Sigmoid colon (tissue), 7 donors: ENCODE measurements around the gene ATP6V1F. TPM values are rescaled to one million over a fixed set of nuclear protein-coding genes. Genes with fewer than 3 reads are reported as not detected.
A peak's percentile ranks its signal among the peaks of the same experiment; 100 is the strongest.

ENCODE experiments used
- DNase-seq: peaks from one replicate; pipeline ENCODE4 v3.0.0-alpha.2; 2019
- H3K27ac ChIP-seq, 4 donors: fragments of 200-600 bp; sonication (generic); one replicate each; pipeline ENCODE4 v1.5.1; 2016 to 2019; ENCODE audit warnings: mild to moderate bottlenecking in 1 of 4
- H3K27me3 ChIP-seq, 3 donors: fragments of 200-600 bp; sonication (generic); one replicate each; pipeline ENCODE4 v1.5.1; 2019; ENCODE audit warnings: mild to moderate bottlenecking in 1 of 3
- H3K36me3 ChIP-seq, 4 donors: fragments of 200-600 bp; sonication (generic); one replicate each; pipeline ENCODE4 v1.5.1; 2016 to 2019
- H3K4me1 ChIP-seq, 4 donors: fragments of 200-600 bp; sonication (generic); one replicate each; pipeline ENCODE4 v1.5.1; 2017 to 2019
- H3K4me3 ChIP-seq, 4 donors: fragments of 200-600 bp; sonication (generic); one replicate each; pipeline ENCODE4 v1.5.1; 2017 to 2019; ENCODE audit warnings: mild to moderate bottlenecking in 2 of 4, moderate library complexity in 1 of 4
- H3K9me3 ChIP-seq, 4 donors: fragments of 200-600 bp in 3 of 4; sonication (generic) in 3 of 4; one replicate each; pipeline versions ENCODE4 v1.5.1 to v1.6.1; 2013 to 2019
- CTCF ChIP-seq, 4 experiments: fragments of 450-650 bp in 3 of 4; fragments of 200-600 bp in 1 of 4; IDR thresholded peaks; one replicate each; pipeline ENCODE4 v1.5.1; 2016 to 2019; ENCODE audit warnings: antibody characterized with exemption in 4 of 4, mild to moderate bottlenecking in 3 of 4, moderate library complexity in 2 of 4
- EP300 ChIP-seq, 4 donors: sonication (generic); formaldehyde crosslinking; IDR thresholded peaks; one replicate each; pipeline ENCODE4 v1.6.1; 2017; ENCODE audit warnings: antibody characterized with exemption in 4 of 4
- POLR2A ChIP-seq, 2 donors: fragments of 450-650 bp; IDR thresholded peaks; one replicate each; pipeline ENCODE4 v1.6.1; 2016; ENCODE audit warnings: antibody characterized with exemption in 2 of 2, mild to moderate bottlenecking in 2 of 2, moderate library complexity in 2 of 2
- POLR2AphosphoS5 ChIP-seq, 4 donors: sonication (generic); formaldehyde crosslinking; IDR thresholded peaks; one replicate each; pipeline ENCODE4 v1.6.1; 2017; ENCODE audit warnings: antibody characterized with exemption in 4 of 4
- WGBS, 2 donors: extraction: QIAGEN DNeasy Blood & Tissue Kit; methylation state at CpG; one replicate each; pipeline ENCODE4 v1.1.7; 2013; 5-methylcytosine and 5-hydroxymethylcytosine counted together
- intact Hi-C: fragments of 100-400 bp; cut with DNase I; formaldehyde crosslinking; loops from one replicate; pipeline ENCODE4 v1.15.1; 2023
- polyA plus RNA-seq, 3 donors: library from polyadenylated mRNA; stranded (reverse); fragments of 200-250 nt; gene quantifications; one replicate each; pipeline ENCODE4 v1.2.3, GENCODE V29; 2013
- total RNA-seq, 4 donors: library from RNA; depleted of rRNA; stranded (reverse); fragments of >200 nt; gene quantifications; one replicate each; pipeline ENCODE4 v1.1.0, GENCODE V29; 2016
- donor health status: healthy with polysubstance abuse.
- donor health status: Bipolar disorder and iron deficiency.
- donor health status: healthy.

The ATP6V1F gene
- total and polyA plus RNA-seq, 7 donors: 96.7 to 214 (median 138) TPM

- TF ChIP-seq POLR2AphosphoS5 (IDR thresholded peaks at IDR 0.05): peak; percentile 26 to 66 (median 58)
- TF ChIP-seq EP300 (IDR thresholded peaks at IDR 0.05): no peak
- TF ChIP-seq POLR2A (IDR thresholded peaks at IDR 0.05): no peak
- no peak for TF ChIP-seq CTCF (IDR thresholded peaks at IDR 0.05)
- DNase-seq: peak; percentile 84
- 15 to 27% methylated on average over 22 of the region's 22 CpGs for WGBS, 2 donors
- intact Hi-C loops: loop anchor here (2.0 to 5.0 kb wide), 3 partner anchors 41 to 95 kb away; partner anchors contain the start of genes CALU and CCDC136
- Histone ChIP-seq H3K4me1 (peaks cover 2 to 93% (median 80%) of the 10 kb centered on the region in 4 donors), H3K9me3 (no peaks in the 10 kb centered on the region), H3K36me3 (peaks cover 8 to 23% (median 16%) of the 10 kb centered on the region in 4 donors), H3K27ac (peak overlapping the region; percentile 95 to 99 (median 98)), H3K27me3 (no peaks in the 10 kb centered on the region), H3K4me3 (peak overlapping the region; percentile 66 to 90 (median 83))
Observed at GRCh38 chr7:128831994-128832879, 30.4 kb upstream of the ATP6V1F start.

GRCh38 chr7:128832880-128833147 lies 29.8 kb upstream of the ATP6V1F start:
- no peaks in the 10 kb centered on the region for H3K9me3 ChIP-seq
- intact Hi-C loops: loop anchor here (5.0 kb wide), 1 partner anchor 96 kb away; the partner anchor contains the start of gene CALU
- DNase-seq: no peak
- TF ChIP-seq EP300 (IDR thresholded peaks at IDR 0.05): no peak
- no peak for TF ChIP-seq CTCF (IDR thresholded peaks at IDR 0.05)
- TF ChIP-seq POLR2A (IDR thresholded peaks at IDR 0.05): no peak
- no peak for TF ChIP-seq POLR2AphosphoS5 (IDR thresholded peaks at IDR 0.05)
- H3K36me3 ChIP-seq: peaks cover 14 to 29% (median 22%) of the 10 kb centered on the region in 4 donors
- WGBS, 2 donors: 25 to 38% methylated on average over 2 of the region's 2 CpGs
- H3K4me1 ChIP-seq: peaks cover 2 to 93% (median 78%) of the 10 kb centered on the region in 4 donors
- H3K27ac ChIP-seq: peak overlapping the region; percentile 95 to 99 (median 98)
- no peaks in the 10 kb centered on the region for H3K27me3 ChIP-seq
- peak overlapping the region; percentile 66 to 90 (median 83) for H3K4me3 ChIP-seq

- DNase-seq: peak; percentile 94
- Histone ChIP-seq H3K36me3 (peaks cover 19 to 34% (median 27%) of the 10 kb centered on the region in 4 donors), H3K27ac (peak overlapping the region; percentile 95 to 99 (median 98)), H3K4me1 (peaks cover 2 to 88% (median 77%) of the 10 kb centered on the region in 4 donors), H3K4me3 (peak overlapping the region; percentile 66 to 90 (median 83)), H3K27me3 (no peaks in the 10 kb centered on the region), H3K9me3 (no peaks in the 10 kb centered on the region)
- intact Hi-C loops: loop anchor here (5.0 kb wide), 1 partner anchor 96 kb away; the partner anchor contains the start of gene CALU
- WGBS, 2 donors: 30 to 34% methylated on average over 13 of the region's 13 CpGs
- peak; percentile 73 to 80 (median 78) for TF ChIP-seq POLR2AphosphoS5 (IDR thresholded peaks at IDR 0.05)
- TF ChIP-seq CTCF (IDR thresholded peaks at IDR 0.05): no peak
- TF ChIP-seq EP300 (IDR thresholded peaks at IDR 0.05): peak in 1 of 4 donors; percentile 43
- TF ChIP-seq POLR2A (IDR thresholded peaks at IDR 0.05): peak; percentile 36 to 61
Observed at GRCh38 chr7:128833148-128833945, 29.3 kb upstream of the ATP6V1F start.

GRCh38 chr7:128833946-128834325 lies 28.7 kb upstream of the ATP6V1F start:
- Histone ChIP-seq H3K27me3 (no peaks in the 10 kb centered on the region), H3K36me3 (peaks cover 24 to 40% (median 31%) of the 10 kb centered on the region in 4 donors), H3K4me3 (peak overlapping the region in 3 of 4 donors; percentile 66 to 90 (median 84)), H3K4me1 (peaks cover 2 to 87% (median 75%) of the 10 kb centered on the region in 4 donors), H3K27ac (peak overlapping the region; percentile 95 to 99 (median 98)), H3K9me3 (no peaks in the 10 kb centered on the region)
- no peak for TF ChIP-seq EP300 (IDR thresholded peaks at IDR 0.05)
- no peak for TF ChIP-seq POLR2A (IDR thresholded peaks at IDR 0.05)
- TF ChIP-seq POLR2AphosphoS5 (IDR thresholded peaks at IDR 0.05): no peak
- TF ChIP-seq CTCF (IDR thresholded peaks at IDR 0.05): no peak
- 33 to 47% methylated on average over 4 of the region's 4 CpGs for WGBS, 2 donors
- no peak for DNase-seq
- intact Hi-C loops: loop anchor here (5.0 kb wide), 1 partner anchor 97 kb away; the partner anchor contains the start of gene CALU
